ENCODE measurements around the gene ZNF638. TPM values are rescaled to one million over a fixed set of nuclear protein-coding genes. Genes with fewer than 3 reads are reported as not detected.

Gene ZNF638
- total and polyA plus RNA-seq, 10 of the 15 experiments (the other 5 are each of a cell fraction or from before 2014, with no cell fraction given) = 37.6 to 133 (median 64.5) TPM

DNA sequence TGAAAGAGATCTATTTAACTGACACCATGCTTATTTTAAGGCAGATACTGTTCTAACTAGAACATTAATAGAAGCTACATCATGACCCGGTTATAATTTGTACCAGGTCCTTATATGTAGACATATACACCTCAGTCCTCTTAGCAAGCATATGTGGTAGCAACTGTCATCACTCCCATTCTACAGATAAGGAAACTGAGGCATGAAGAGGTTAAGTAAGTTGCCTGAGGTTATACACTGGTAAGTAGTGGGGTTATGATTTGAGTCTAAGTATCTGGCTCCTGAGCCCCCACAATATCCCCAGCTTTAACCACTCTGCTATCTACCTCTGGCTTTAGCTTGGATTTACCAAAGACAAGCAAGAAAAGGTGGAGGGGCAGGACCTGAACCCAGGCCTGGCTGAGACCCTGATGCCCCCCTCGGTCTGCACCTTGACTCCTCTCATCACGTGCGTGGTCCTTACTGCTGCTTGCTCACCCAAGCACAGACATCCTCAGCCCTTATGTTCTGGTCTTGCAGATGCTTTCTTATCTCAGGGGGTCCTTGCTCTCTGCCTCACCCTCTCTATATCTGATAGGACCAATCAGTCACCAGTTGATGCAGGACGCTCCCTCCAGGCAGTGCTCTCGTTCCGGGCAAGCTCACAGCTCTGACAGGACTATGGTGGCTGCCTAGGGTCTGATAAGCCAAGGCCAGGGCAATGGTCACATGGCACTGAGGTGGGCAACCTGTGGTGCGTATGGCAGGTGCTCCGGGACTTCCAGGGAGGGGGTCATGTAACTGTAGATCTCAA lies 125.7 kb downstream of the ZNF638 start:
- POLR2A ChIA-PET = interaction anchor here (0.6 kb wide), 1 partner anchor 864 kb away, joined by 5 read pairs; no protein-coding TSS in a partner anchor
- Histone ChIP-seq H3K4me3 (no peak overlapping the region), H3K27ac (ENCODE audit: control insufficient read depth, insufficient read depth) (no peak overlapping the region), H3K36me3 (ENCODE audit: control insufficient read depth in 2 of 2, insufficient read depth in 2 of 2, low read length in 1 of 2) (no peaks in the 10 kb centered on the region), H3K9me3 (replicated peaks; ENCODE audit: control insufficient read depth, insufficient read depth, low read length) (peaks cover 2% of the 10 kb centered on the region; the same call in 1 of the 3 replicates), H2AFZ (ENCODE audit: control insufficient read depth, low read depth, low read length) (no peak overlapping the region), H3K9ac (ENCODE audit: control insufficient read depth, insufficient read depth, low read length) (no peak overlapping the region), H3K4me1 (ENCODE audit: control insufficient read depth, insufficient read depth, low read length) (no peaks in the 10 kb centered on the region), H3K27me3 (replicated peaks in 1 of 2; ENCODE audit: control insufficient read depth in 2 of 2, insufficient read depth in 2 of 2, low read length in 1 of 2) (peaks cover 4 to 11% of the 10 kb centered on the region in 2 experiments; a peak in 3 of 4 replicates), H3K79me2 (ENCODE audit: control insufficient read depth, insufficient read depth, low read length) (no peaks in the 10 kb centered on the region), H4K20me1 (ENCODE audit: control insufficient read depth, insufficient read depth) (no peaks in the 10 kb centered on the region; the same call in 1 of the 2 replicates), H3K4me2 (ENCODE audit: control insufficient read depth, insufficient read depth) (no peak overlapping the region)
- RAD21 ChIA-PET (ENCODE audit: unreplicated experiment) = no interaction called here
- intact Hi-C loops (cut with micrococcal nuclease; ENCODE audit: unreplicated experiment) = no loop called here
- DNase-seq (ENCODE audit: low read depth, low spot score) (no peak), FAIRE-seq (no peak), ATAC-seq (no peak)
- in situ Hi-C loops (cut with MboI) = no loop called here
- SMC1A ChIA-PET (ENCODE audit: uncharacterized antibody, unreplicated experiment) = interaction anchor here (1.0 kb wide), 1 partner anchor 10 kb away, joined by 5 read pairs; no protein-coding TSS in a partner anchor
- CTCF ChIA-PET = no interaction called here
- WGBS (ENCODE audit: insufficient coverage, insufficient replicate concordance, low lambda C conversion rate, missing lambda C conversion rate) = 41% methylated on average over 9 of the region's 9 CpGs
- no TSS peak for BruUV-seq (replicated peaks)
- TF ChIP-seq, protein P1, sequence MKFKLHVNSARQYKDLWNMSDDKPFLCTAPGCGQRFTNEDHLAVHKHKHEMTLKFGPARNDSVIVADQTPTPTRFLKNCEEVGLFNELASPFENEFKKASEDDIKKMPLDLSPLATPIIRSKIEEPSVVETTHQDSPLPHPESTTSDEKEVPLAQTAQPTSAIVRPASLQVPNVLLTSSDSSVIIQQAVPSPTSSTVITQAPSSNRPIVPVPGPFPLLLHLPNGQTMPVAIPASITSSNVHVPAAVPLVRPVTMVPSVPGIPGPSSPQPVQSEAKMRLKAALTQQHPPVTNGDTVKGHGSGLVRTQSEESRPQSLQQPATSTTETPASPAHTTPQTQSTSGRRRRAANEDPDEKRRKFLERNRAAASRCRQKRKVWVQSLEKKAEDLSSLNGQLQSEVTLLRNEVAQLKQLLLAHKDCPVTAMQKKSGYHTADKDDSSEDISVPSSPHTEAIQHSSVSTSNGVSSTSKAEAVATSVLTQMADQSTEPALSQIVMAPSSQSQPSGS (IDR thresholded peaks at IDR 0.05; ENCODE audit: low read length) = no peak
- TF ChIP-seq, protein P2, sequence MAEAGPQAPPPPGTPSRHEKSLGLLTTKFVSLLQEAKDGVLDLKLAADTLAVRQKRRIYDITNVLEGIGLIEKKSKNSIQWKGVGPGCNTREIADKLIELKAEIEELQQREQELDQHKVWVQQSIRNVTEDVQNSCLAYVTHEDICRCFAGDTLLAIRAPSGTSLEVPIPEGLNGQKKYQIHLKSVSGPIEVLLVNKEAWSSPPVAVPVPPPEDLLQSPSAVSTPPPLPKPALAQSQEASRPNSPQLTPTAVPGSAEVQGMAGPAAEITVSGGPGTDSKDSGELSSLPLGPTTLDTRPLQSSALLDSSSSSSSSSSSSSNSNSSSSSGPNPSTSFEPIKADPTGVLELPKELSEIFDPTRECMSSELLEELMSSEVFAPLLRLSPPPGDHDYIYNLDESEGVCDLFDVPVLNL (IDR thresholded peaks at IDR 0.05; ENCODE audit: low read depth, low read length) = no peak
- TF ChIP-seq, protein P3, sequence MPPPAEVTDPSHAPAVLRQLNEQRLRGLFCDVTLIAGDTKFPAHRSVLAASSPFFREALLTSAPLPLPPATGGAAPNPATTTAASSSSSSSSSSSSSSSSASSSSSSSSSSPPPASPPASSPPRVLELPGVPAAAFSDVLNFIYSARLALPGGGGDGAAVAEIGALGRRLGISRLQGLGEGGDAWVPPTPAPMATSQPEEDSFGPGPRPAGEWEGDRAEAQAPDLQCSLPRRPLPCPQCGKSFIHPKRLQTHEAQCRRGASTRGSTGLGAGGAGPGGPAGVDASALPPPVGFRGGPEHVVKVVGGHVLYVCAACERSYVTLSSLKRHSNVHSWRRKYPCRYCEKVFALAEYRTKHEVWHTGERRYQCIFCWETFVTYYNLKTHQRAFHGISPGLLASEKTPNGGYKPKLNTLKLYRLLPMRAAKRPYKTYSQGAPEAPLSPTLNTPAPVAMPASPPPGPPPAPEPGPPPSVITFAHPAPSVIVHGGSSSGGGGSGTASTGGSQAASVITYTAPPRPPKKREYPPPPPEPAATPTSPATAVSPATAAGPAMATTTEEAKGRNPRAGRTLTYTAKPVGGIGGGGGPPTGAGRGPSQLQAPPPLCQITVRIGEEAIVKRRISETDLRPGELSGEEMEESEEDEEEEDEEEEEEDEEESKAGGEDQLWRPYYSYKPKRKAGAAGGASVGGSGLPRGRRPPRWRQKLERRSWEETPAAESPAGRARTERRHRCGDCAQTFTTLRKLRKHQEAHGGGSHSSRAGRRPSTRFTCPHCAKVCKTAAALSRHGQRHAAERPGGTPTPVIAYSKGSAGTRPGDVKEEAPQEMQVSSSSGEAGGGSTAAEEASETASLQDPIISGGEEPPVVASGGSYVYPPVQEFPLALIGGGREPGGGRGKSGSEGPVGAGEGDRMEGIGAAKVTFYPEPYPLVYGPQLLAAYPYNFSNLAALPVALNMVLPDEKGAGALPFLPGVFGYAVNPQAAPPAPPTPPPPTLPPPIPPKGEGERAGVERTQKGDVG (CRISPR knock-in tag; IDR thresholded peaks at IDR 0.05) = no peak

Measured in GM12878 (cell line).